Measurements from ENCODE around the gene CCDC85B. TPM values are rescaled to one million over a fixed set of nuclear protein-coding genes. Genes with fewer than 3 reads are reported as not detected.
A peak's percentile ranks its signal among the peaks of the same experiment; 100 is the strongest.

Gene CCDC85B
- total and polyA plus RNA-seq, 2 of the 13 experiments (the other 11 are each of a cell fraction or from before 2014, with no cell fraction given) = 8.2 to 19.5 TPM

DNA sequence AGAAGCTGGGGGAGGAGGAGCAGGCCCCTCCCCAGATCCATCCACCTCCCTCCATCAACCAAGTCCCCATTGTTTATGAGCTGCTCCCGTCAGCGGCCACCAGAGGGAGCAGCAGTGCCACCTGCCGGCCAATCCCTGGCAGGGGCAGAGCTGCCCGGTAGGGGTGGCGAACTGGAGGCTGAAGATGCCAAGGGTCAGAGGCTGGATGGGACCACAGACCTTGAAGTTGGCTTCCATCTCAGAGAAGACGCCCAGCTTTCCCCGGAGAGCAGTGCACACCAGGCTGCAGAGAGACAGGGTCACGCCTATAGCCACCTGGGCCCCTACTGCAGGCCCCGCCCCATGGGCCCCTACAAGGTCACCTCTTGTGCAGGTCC, 5.8 kb upstream of the CCDC85B start (continued):
- TF ChIP-seq, protein P1, sequence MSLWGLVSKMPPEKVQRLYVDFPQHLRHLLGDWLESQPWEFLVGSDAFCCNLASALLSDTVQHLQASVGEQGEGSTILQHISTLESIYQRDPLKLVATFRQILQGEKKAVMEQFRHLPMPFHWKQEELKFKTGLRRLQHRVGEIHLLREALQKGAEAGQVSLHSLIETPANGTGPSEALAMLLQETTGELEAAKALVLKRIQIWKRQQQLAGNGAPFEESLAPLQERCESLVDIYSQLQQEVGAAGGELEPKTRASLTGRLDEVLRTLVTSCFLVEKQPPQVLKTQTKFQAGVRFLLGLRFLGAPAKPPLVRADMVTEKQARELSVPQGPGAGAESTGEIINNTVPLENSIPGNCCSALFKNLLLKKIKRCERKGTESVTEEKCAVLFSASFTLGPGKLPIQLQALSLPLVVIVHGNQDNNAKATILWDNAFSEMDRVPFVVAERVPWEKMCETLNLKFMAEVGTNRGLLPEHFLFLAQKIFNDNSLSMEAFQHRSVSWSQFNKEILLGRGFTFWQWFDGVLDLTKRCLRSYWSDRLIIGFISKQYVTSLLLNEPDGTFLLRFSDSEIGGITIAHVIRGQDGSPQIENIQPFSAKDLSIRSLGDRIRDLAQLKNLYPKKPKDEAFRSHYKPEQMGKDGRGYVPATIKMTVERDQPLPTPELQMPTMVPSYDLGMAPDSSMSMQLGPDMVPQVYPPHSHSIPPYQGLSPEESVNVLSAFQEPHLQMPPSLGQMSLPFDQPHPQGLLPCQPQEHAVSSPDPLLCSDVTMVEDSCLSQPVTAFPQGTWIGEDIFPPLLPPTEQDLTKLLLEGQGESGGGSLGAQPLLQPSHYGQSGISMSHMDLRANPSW (CRISPR knock-in tag; IDR thresholded peaks at IDR 0.05; ENCODE audit: borderline replicate concordance) = no peak
- TF ChIP-seq ZNF263 (CRISPR knock-in tag; IDR thresholded peaks at IDR 0.05) (0 out of 2 replicates have a peak, but pooled peaks have one; percentile 76), ZNF33A (CRISPR knock-in tag; IDR thresholded peaks at IDR 0.05; ENCODE audit: borderline replicate concordance) (no peak), JARID2 (CRISPR knock-in tag; IDR thresholded peaks at IDR 0.05; ENCODE audit: insufficient replicate concordance) (no peak), ZNF556 (CRISPR knock-in tag; IDR thresholded peaks at IDR 0.05; ENCODE audit: borderline replicate concordance) (no peak), ZNF552 (CRISPR knock-in tag; IDR thresholded peaks at IDR 0.05; ENCODE audit: borderline replicate concordance) (no peak), ATF7 (IDR thresholded peaks at IDR 0.05) (no peak), ATF7 (CRISPR knock-in tag; IDR thresholded peaks at IDR 0.05) (no peak), KLF9 (CRISPR knock-in tag; IDR thresholded peaks at IDR 0.05; ENCODE audit: low read depth) (no peak), FOXC1 (CRISPR knock-in tag; IDR thresholded peaks at IDR 0.05; ENCODE audit: borderline replicate concordance) (no peak), CREB1 (IDR thresholded peaks at IDR 0.05) (no peak), CREB1 (CRISPR knock-in tag; IDR thresholded peaks at IDR 0.05) (no peak), RFX1 (IDR thresholded peaks at IDR 0.05) (no peak), ZNF446 (CRISPR knock-in tag; IDR thresholded peaks at IDR 0.05) (no peak), YY1 (IDR thresholded peaks at IDR 0.05; ENCODE audit: insufficient read depth, insufficient replicate concordance, low read depth, low read length) (peak; percentile 49), U2AF1 (optimal IDR thresholded peaks at IDR 0.05; ENCODE audit: low read depth, low read length) (peak; percentile 64), ZNF572 (CRISPR knock-in tag; IDR thresholded peaks at IDR 0.05) (peak; percentile 75; the same call in 1 of the 2 replicates), ZSCAN21 (CRISPR knock-in tag; IDR thresholded peaks at IDR 0.05; ENCODE audit: borderline replicate concordance) (no peak), KLF11 (CRISPR knock-in tag; IDR thresholded peaks at IDR 0.05) (no peak), NR3C1 (CRISPR knock-in tag; IDR thresholded peaks at IDR 0.05) (no peak), MTA1 (CRISPR knock-in tag; IDR thresholded peaks at IDR 0.05; ENCODE audit: borderline replicate concordance) (no peak), TAF15 (IDR thresholded peaks at IDR 0.05; ENCODE audit: low read depth, low read length, poor library complexity, severe bottlenecking) (peak; percentile 42), POLR2G (IDR thresholded peaks at IDR 0.05; ENCODE audit: low read depth, low read length) (no peak), ATAD3A (CRISPR knock-in tag; IDR thresholded peaks at IDR 0.05) (no peak), EZH2 (conservative IDR thresholded peaks at IDR 0.05; ENCODE audit: low read depth, low read length) (no peak), ZNF709 (CRISPR knock-in tag; IDR thresholded peaks at IDR 0.05) (no peak), PLRG1 (conservative IDR thresholded peaks at IDR 0.05) (no peak), MEIS1 (CRISPR knock-in tag; IDR thresholded peaks at IDR 0.05; ENCODE audit: borderline replicate concordance) (no peak)
- TF ChIP-seq, protein P2, sequence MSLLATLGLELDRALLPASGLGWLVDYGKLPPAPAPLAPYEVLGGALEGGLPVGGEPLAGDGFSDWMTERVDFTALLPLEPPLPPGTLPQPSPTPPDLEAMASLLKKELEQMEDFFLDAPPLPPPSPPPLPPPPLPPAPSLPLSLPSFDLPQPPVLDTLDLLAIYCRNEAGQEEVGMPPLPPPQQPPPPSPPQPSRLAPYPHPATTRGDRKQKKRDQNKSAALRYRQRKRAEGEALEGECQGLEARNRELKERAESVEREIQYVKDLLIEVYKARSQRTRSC (CRISPR knock-in tag; IDR thresholded peaks at IDR 0.05; ENCODE audit: low read depth) = no peak
- TF ChIP-seq, protein P3, sequence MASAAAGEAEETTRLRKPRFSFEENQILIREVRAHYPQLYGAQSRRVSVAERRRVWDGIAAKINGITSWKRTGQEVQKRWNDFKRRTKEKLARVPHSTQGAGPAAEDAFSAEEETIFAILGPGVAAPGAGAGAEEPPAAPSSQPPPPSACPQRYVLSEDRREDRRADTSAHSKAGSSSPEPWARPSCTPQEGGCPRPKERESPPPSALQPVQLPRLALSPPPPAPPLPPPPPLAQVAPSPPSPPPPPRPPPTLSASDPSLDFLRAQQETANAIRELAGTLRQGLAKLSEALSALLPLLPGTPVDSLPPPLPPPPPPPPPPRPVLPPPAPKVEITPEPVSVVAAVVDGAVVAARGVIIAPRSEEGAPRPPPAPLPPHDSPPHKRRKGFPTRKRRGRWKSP (CRISPR knock-in tag; IDR thresholded peaks at IDR 0.05) = no peak

Measured in HepG2 (cell line).